ENCODE measurements around the gene FOSB.

The FOSB gene

DNA sequence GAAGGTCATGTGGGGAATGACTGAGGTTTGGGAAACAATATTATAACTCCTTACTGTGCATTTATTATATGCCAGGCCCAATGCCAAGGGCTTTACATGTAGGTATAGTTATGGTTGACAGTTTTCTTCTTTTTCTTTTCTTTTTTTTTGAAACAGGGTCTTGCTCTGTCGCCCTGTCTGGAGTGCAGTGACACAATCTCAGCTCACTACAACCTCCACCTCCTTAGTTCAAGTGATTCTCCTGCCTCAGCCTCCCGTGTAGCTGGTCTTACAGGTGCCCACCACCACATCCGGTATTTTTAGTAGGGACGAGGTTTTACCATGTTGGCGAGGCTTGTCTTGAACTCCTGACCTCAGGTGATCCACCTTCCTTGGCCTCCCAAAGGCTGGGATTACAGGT, 15.2 kb downstream of the FOSB start:
- Histone ChIP-seq H3K4ac (ENCODE audit: low read depth in 1 of 2, low read length in 2 of 2) (no peak overlapping the region), H3K79me1 (replicated peaks; ENCODE audit: low read length, poor library complexity, severe bottlenecking) (no peaks in the 10 kb centered on the region), H2BK15ac (ENCODE audit: low read depth, poor library complexity, severe bottlenecking) (no peak overlapping the region), H2AK5ac (ENCODE audit: low read length, severe bottlenecking) (no peak overlapping the region), H3K18ac (ENCODE audit: low read depth in 1 of 2, low read length in 2 of 2) (no peak overlapping the region), H2BK120ac (ENCODE audit: low read depth, low read length) (no peak overlapping the region), H3K27me3 (ENCODE audit: control insufficient read depth in 1 of 2, insufficient read depth in 1 of 2, low read length in 2 of 2) (no peaks in the 10 kb centered on the region), H3K9ac (ENCODE audit: low read length) (no peak overlapping the region), H3K36me3 (ENCODE audit: control insufficient read depth in 1 of 2, insufficient read depth in 2 of 2, low read depth in 1 of 2, low read length in 2 of 2) (no peaks in the 10 kb centered on the region), H4K91ac (ENCODE audit: low read length) (no peak overlapping the region), H3K23ac (ENCODE audit: low read length in 2 of 2) (no peak overlapping the region), H3K4me3 (ENCODE audit: insufficient read depth in 1 of 2, low read depth in 1 of 2, low read length in 2 of 2) (no peak overlapping the region), H4K8ac (ENCODE audit: low read length) (no peak overlapping the region), H3K27ac (ENCODE audit: low read length, poor library complexity, severe bottlenecking) (no peak overlapping the region), H3K4me2 (ENCODE audit: low read length, poor library complexity, severe bottlenecking) (no peak overlapping the region), H2BK5ac (ENCODE audit: low read depth, low read length, poor library complexity, severe bottlenecking) (no peak overlapping the region), H3K14ac (ENCODE audit: low read length in 2 of 2) (no peak overlapping the region), H2BK12ac (ENCODE audit: low read length in 2 of 2) (no peak overlapping the region), H3K4me1 (ENCODE audit: control insufficient read depth, insufficient read depth, low read depth, low read length) (peaks cover under 1% of the 10 kb centered on the region), H3K9me3 (ENCODE audit: control insufficient read depth, low read length) (no peaks in the 10 kb centered on the region), H2AFZ (ENCODE audit: low read depth, low read length) (no peak overlapping the region)
- DNase-seq: no peak
- 88% methylated on average over 5 of the region's 5 CpGs for WGBS

DNA sequence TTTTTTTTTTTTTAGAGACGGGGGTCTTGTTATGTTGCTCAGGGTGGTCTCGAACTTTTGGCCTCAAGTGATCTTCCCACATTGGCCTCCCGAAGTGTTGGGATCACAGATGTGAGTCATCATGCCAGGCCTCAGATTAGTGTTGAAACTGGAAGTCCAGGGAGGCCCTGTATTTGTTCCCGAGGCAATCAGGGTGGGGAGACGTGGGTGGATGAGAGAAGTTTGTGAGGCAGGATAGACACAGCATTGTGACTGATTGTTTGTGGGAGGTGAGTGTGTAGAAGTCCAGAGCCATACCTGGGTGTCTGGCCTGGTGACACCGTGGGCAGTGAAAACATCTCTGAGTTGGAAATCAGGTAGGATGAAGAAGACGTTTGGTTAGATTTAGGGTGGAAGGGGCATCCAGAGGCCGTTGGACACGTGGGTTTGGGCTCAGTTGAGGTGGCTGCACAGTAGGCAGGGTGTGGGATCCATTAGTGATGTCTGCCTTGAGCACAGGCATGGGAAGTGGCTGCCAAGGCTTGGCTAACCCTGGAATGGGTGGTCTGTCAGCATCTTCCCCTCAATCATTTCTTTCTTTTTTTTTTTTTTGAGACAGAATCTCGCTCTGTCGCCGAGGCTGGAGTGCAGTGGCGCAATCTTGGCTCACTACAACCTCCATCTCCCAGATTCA, 16.6 kb downstream of the FOSB start:
- Histone ChIP-seq H3K27ac (ENCODE audit: low read length, poor library complexity, severe bottlenecking) (no peak overlapping the region), H3K79me1 (replicated peaks; ENCODE audit: low read length, poor library complexity, severe bottlenecking) (no peaks in the 10 kb centered on the region), H3K23ac (ENCODE audit: low read length in 2 of 2) (no peak overlapping the region), H4K91ac (ENCODE audit: low read length) (no peak overlapping the region), H3K4me1 (ENCODE audit: control insufficient read depth, insufficient read depth, low read depth, low read length) (peaks cover 5% of the 10 kb centered on the region), H3K14ac (ENCODE audit: low read length in 2 of 2) (no peak overlapping the region), H3K4me2 (ENCODE audit: low read length, poor library complexity, severe bottlenecking) (no peak overlapping the region), H2BK12ac (ENCODE audit: low read length in 2 of 2) (no peak overlapping the region), H3K36me3 (ENCODE audit: control insufficient read depth in 1 of 2, insufficient read depth in 2 of 2, low read depth in 1 of 2, low read length in 2 of 2) (peaks cover 0 to 12% of the 10 kb centered on the region in 2 experiments), H2BK15ac (ENCODE audit: low read depth, poor library complexity, severe bottlenecking) (no peak overlapping the region), H3K9ac (ENCODE audit: low read length) (no peak overlapping the region), H3K9me3 (ENCODE audit: control insufficient read depth, low read length) (no peaks in the 10 kb centered on the region), H2AFZ (ENCODE audit: low read depth, low read length) (no peak overlapping the region), H3K27me3 (ENCODE audit: control insufficient read depth in 1 of 2, insufficient read depth in 1 of 2, low read length in 2 of 2) (no peaks in the 10 kb centered on the region), H4K8ac (ENCODE audit: low read length) (no peak overlapping the region), H3K4ac (ENCODE audit: low read depth in 1 of 2, low read length in 2 of 2) (no peak overlapping the region), H2AK5ac (ENCODE audit: low read length, severe bottlenecking) (no peak overlapping the region), H3K4me3 (ENCODE audit: insufficient read depth in 1 of 2, low read depth in 1 of 2, low read length in 2 of 2) (no peak overlapping the region), H2BK120ac (ENCODE audit: low read depth, low read length) (no peak overlapping the region), H3K18ac (ENCODE audit: low read depth in 1 of 2, low read length in 2 of 2) (no peak overlapping the region), H2BK5ac (ENCODE audit: low read depth, low read length, poor library complexity, severe bottlenecking) (no peak overlapping the region)
- 89% methylated on average over 13 of the region's 13 CpGs for WGBS
- peak; percentile 61 for DNase-seq

GRCh38 chr19:45485305-45486077, 17.7 kb downstream of the FOSB start:
- Histone ChIP-seq H2BK15ac (ENCODE audit: low read depth, poor library complexity, severe bottlenecking) (no peak overlapping the region), H3K14ac (ENCODE audit: low read length in 2 of 2) (no peak overlapping the region), H2AFZ (ENCODE audit: low read depth, low read length) (peak overlapping the region; percentile 33), H2BK120ac (ENCODE audit: low read depth, low read length) (no peak overlapping the region), H2BK5ac (ENCODE audit: low read depth, low read length, poor library complexity, severe bottlenecking) (no peak overlapping the region), H3K4me1 (ENCODE audit: control insufficient read depth, insufficient read depth, low read depth, low read length) (peaks cover 5% of the 10 kb centered on the region), H4K91ac (ENCODE audit: low read length) (no peak overlapping the region), H3K27ac (ENCODE audit: low read length, poor library complexity, severe bottlenecking) (peak overlapping the region; percentile 22), H3K36me3 (ENCODE audit: control insufficient read depth in 1 of 2, insufficient read depth in 2 of 2, low read depth in 1 of 2, low read length in 2 of 2) (peaks cover 0 to 12% of the 10 kb centered on the region in 2 experiments), H2BK12ac (ENCODE audit: low read length in 2 of 2) (no peak overlapping the region), H2AK5ac (ENCODE audit: low read length, severe bottlenecking) (no peak overlapping the region), H4K8ac (ENCODE audit: low read length) (peak overlapping the region; percentile 33), H3K18ac (ENCODE audit: low read depth in 1 of 2, low read length in 2 of 2) (peak overlapping the region in 1 of 2 experiments; percentile 25), H3K9me3 (ENCODE audit: control insufficient read depth, low read length) (no peaks in the 10 kb centered on the region), H3K9ac (ENCODE audit: low read length) (peak overlapping the region; percentile 74), H3K27me3 (ENCODE audit: control insufficient read depth in 1 of 2, insufficient read depth in 1 of 2, low read length in 2 of 2) (no peaks in the 10 kb centered on the region), H3K4me3 (ENCODE audit: insufficient read depth in 1 of 2, low read depth in 1 of 2, low read length in 2 of 2) (peak overlapping the region; percentile 56 to 79), H3K4ac (ENCODE audit: low read depth in 1 of 2, low read length in 2 of 2) (no peak overlapping the region), H3K23ac (ENCODE audit: low read length in 2 of 2) (no peak overlapping the region), H3K4me2 (ENCODE audit: low read length, poor library complexity, severe bottlenecking) (peak overlapping the region; percentile 79), H3K79me1 (replicated peaks; ENCODE audit: low read length, poor library complexity, severe bottlenecking) (no peaks in the 10 kb centered on the region)
- DNase-seq: peak; percentile 96
- WGBS: under 1% methylated on average over 33 of the region's 35 CpGs

DNA sequence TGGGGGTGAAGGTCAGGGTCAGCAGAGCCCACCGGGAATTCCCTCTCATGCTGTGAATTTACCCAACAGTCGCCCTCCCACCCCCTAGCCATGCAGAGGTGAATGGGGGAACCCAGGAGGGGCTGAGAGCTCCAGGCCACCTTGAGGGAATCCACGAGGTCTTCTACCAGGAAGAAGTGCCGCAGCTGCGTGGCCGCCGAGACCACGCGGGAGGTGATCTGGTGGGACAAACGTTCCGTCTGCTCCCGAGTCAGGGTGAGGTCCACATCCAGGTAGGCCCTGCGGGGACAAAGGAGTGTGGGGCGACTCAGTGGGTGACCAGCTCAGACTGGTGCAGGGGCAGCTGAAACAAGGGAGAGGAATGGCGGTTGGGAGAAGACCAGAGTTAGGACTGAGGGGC, 20.9 kb downstream of the FOSB start:
- Histone ChIP-seq H4K8ac (ENCODE audit: low read length) (no peak overlapping the region), H3K4ac (ENCODE audit: low read depth in 1 of 2, low read length in 2 of 2) (no peak overlapping the region), H2BK15ac (ENCODE audit: low read depth, poor library complexity, severe bottlenecking) (no peak overlapping the region), H2BK12ac (ENCODE audit: low read length in 2 of 2) (no peak overlapping the region), H2AK5ac (ENCODE audit: low read length, severe bottlenecking) (no peak overlapping the region), H2AFZ (ENCODE audit: low read depth, low read length) (no peak overlapping the region), H3K27me3 (ENCODE audit: control insufficient read depth in 1 of 2, insufficient read depth in 1 of 2, low read length in 2 of 2) (no peaks in the 10 kb centered on the region), H3K18ac (ENCODE audit: low read depth in 1 of 2, low read length in 2 of 2) (no peak overlapping the region), H3K27ac (ENCODE audit: low read length, poor library complexity, severe bottlenecking) (no peak overlapping the region), H3K79me1 (replicated peaks; ENCODE audit: low read length, poor library complexity, severe bottlenecking) (no peaks in the 10 kb centered on the region), H3K4me1 (ENCODE audit: control insufficient read depth, insufficient read depth, low read depth, low read length) (peaks cover 10% of the 10 kb centered on the region), H3K9me3 (ENCODE audit: control insufficient read depth, low read length) (no peaks in the 10 kb centered on the region), H2BK120ac (ENCODE audit: low read depth, low read length) (no peak overlapping the region), H3K14ac (ENCODE audit: low read length in 2 of 2) (no peak overlapping the region), H3K9ac (ENCODE audit: low read length) (no peak overlapping the region), H2BK5ac (ENCODE audit: low read depth, low read length, poor library complexity, severe bottlenecking) (no peak overlapping the region), H4K91ac (ENCODE audit: low read length) (no peak overlapping the region), H3K4me2 (ENCODE audit: low read length, poor library complexity, severe bottlenecking) (no peak overlapping the region), H3K4me3 (ENCODE audit: insufficient read depth in 1 of 2, low read depth in 1 of 2, low read length in 2 of 2) (no peak overlapping the region), H3K23ac (ENCODE audit: low read length in 2 of 2) (no peak overlapping the region), H3K36me3 (ENCODE audit: control insufficient read depth in 1 of 2, insufficient read depth in 2 of 2, low read depth in 1 of 2, low read length in 2 of 2) (peaks cover 0 to 12% of the 10 kb centered on the region in 2 experiments)
- 95% methylated on average over 15 of the region's 15 CpGs for WGBS
- no peak for DNase-seq

Measured in mesenchymal stem cell (in vitro differentiated cells and primary cell).